ENCODE data around the gene KCNE1. TPM values are rescaled to one million over a fixed set of nuclear protein-coding genes. Genes with fewer than 3 reads are reported as not detected.

The KCNE1 gene
- total RNA-seq, 4 donors from 2014 or later, result 0.82 to 2.3 (median 0.83) TPM; not detected in 1

- TF ChIP-seq CTCF (IDR thresholded peaks at IDR 0.05) (no peak), POLR2A (IDR thresholded peaks at IDR 0.05) (no peak)
- intact Hi-C loops (cut with DNase I), result no loop called here
- DNase-seq, result no peak
- Histone ChIP-seq H3K9me3 (no peaks in the 10 kb centered on the region), H3K4me1 (peaks cover 7 to 22% (median 8%) of the 10 kb centered on the region in 3 donors), H3K27ac (no peak overlapping the region), H3K36me3 (no peaks in the 10 kb centered on the region), H3K4me3 (no peak overlapping the region), H3K27me3 (no peaks in the 10 kb centered on the region)
- 85 to 89% methylated on average over 6 of the region's 6 CpGs for WGBS, 2 donors
Observed at GRCh38 chr21:34531399-34531798, 19.4 kb upstream of the KCNE1 start.

- Histone ChIP-seq H3K27me3 (no peaks in the 10 kb centered on the region), H3K4me3 (no peak overlapping the region), H3K36me3 (no peaks in the 10 kb centered on the region), H3K9me3 (no peaks in the 10 kb centered on the region), H3K27ac (no peak overlapping the region), H3K4me1 (peaks cover 7 to 33% (median 16%) of the 10 kb centered on the region in 3 donors)
- no peak for TF ChIP-seq POLR2A (IDR thresholded peaks at IDR 0.05)
- no peak for TF ChIP-seq CTCF (IDR thresholded peaks at IDR 0.05)
- no peak for DNase-seq
- intact Hi-C loops (cut with DNase I), result no loop called here
Observed at GRCh38 chr21:34530261-34530660, 18.3 kb upstream of the KCNE1 start.

GRCh38 chr21:34528131-34528561, 16.1 kb upstream of the KCNE1 start:
- H3K27ac ChIP-seq, result peak overlapping the region in 3 of 4 donors; percentile 24 to 89 (median 86)
- H3K27me3 ChIP-seq, result no peaks in the 10 kb centered on the region
- TF ChIP-seq CTCF (IDR thresholded peaks at IDR 0.05) (no peak), POLR2A (IDR thresholded peaks at IDR 0.05) (no peak)
- no peak overlapping the region for H3K4me3 ChIP-seq
- H3K9me3 ChIP-seq, result no peaks in the 10 kb centered on the region
- H3K4me1 ChIP-seq, result peaks cover 7 to 49% (median 23%) of the 10 kb centered on the region in 3 donors
- intact Hi-C loops (cut with DNase I), result no loop called here
- 31 to 37% methylated on average over 3 of the region's 3 CpGs for WGBS, 2 donors
- DNase-seq, result no peak
- peaks cover 0 to 3% (median 0%) of the 10 kb centered on the region in 3 donors for H3K36me3 ChIP-seq

GRCh38 chr21:34526618-34527290, 14.7 kb upstream of the KCNE1 start:
- Histone ChIP-seq H3K4me3 (peak overlapping the region; percentile 12 to 62 (median 36)), H3K27me3 (no peaks in the 10 kb centered on the region), H3K9me3 (no peaks in the 10 kb centered on the region), H3K36me3 (peaks cover 0 to 15% (median 0%) of the 10 kb centered on the region in 3 donors), H3K27ac (peak overlapping the region; percentile 80 to 89 (median 87)), H3K4me1 (peaks cover 15 to 63% (median 35%) of the 10 kb centered on the region in 3 donors)
- intact Hi-C loops (cut with DNase I), result no loop called here
- WGBS, 2 donors, result 4 to 5% methylated on average over 10 of the region's 10 CpGs
- DNase-seq, result no peak
- TF ChIP-seq CTCF (IDR thresholded peaks at IDR 0.05) (peak in 2 of 6 experiments; percentile 5 to 8), POLR2A (IDR thresholded peaks at IDR 0.05) (peak in 2 of 4 donors; percentile 45 to 50)

- Histone ChIP-seq H3K4me1 (peaks cover 15 to 68% (median 36%) of the 10 kb centered on the region in 3 donors), H3K36me3 (peaks cover 0 to 20% (median 0%) of the 10 kb centered on the region in 3 donors), H3K4me3 (peak overlapping the region; percentile 12 to 62 (median 36)), H3K9me3 (no peaks in the 10 kb centered on the region), H3K27me3 (no peaks in the 10 kb centered on the region), H3K27ac (peak overlapping the region; percentile 80 to 89 (median 87))
- TF ChIP-seq CTCF (IDR thresholded peaks at IDR 0.05) (no peak), POLR2A (IDR thresholded peaks at IDR 0.05) (no peak)
- intact Hi-C loops (cut with DNase I), result no loop called here
- WGBS, 2 donors, result 14 to 21% methylated on average over 5 of the region's 5 CpGs
- DNase-seq, result no peak
Observed at GRCh38 chr21:34526241-34526617, 14.2 kb upstream of the KCNE1 start.
